Superior temporal gyrus (tissue), 1 donor: Measurements from ENCODE around the gene BMPR1A.

ENCODE experiments used
- DNase-seq: peaks from one replicate; pipeline ENCODE4 v3.0.0-alpha.2; 2016; ENCODE audit errors: extremely low spot score

The BMPR1A gene

DNA sequence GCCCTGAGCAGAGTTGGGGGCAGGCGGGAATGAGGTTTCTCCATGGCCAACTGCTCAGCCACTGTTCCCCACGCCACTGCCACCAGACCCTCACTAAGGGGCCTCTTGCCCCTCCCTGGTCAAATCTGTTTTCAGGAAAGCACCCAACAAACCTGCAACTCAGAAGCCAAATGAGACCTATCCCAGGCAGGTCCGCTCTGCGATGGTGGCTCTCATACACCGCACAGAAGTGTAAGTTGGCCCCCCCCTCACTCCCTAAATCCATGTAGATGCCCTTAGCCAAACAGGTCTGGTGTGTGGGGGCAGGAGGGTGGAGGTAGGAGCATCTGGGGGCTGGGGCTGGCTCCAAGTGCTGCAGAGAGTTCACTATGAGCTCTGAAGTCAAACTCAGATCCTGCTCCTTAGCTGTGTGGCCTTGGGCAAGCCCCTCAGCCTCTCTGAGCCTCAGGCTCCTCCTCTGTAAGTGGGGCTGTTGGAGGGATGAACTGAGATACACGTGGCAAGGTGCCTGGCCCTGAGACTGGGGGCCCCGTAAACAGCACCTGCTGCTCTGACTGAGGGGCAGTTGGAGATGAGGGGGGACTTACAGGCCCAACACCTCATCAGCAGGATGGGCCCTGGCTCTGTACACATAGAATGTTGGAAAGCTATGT lies 199.9 kb downstream of the BMPR1A start:
- no peak for DNase-seq

DNA sequence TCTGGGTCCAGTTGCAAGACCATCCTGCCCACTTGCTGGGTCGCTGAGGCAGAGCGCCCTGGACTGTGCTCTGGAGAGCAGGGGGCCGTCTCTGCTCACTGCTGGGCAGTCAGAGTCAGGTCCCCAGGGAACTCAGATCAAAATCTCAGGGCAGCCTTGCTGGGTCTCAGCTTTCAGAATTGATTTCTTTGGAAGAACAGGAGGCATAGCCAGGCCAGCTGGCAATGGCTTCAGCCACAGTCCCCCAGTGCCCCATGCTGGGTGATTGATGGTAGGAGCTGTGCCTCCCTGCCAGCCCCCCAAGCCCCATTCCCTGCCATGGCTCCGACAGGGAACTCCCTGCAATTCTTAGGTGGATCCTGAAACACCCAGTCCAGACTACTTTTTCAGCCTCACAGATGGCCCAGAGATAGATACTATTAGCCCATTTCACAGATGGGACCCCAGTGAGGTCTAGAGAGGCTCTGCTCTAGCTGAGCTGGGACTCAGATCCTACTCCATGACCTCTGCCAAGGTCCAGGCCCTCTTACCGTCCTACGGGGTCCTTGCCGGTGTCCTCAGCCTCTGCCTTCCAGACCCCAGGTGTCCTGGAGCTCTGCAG lies 200.5 kb downstream of the BMPR1A start:
- DNase-seq = no peak

DNA sequence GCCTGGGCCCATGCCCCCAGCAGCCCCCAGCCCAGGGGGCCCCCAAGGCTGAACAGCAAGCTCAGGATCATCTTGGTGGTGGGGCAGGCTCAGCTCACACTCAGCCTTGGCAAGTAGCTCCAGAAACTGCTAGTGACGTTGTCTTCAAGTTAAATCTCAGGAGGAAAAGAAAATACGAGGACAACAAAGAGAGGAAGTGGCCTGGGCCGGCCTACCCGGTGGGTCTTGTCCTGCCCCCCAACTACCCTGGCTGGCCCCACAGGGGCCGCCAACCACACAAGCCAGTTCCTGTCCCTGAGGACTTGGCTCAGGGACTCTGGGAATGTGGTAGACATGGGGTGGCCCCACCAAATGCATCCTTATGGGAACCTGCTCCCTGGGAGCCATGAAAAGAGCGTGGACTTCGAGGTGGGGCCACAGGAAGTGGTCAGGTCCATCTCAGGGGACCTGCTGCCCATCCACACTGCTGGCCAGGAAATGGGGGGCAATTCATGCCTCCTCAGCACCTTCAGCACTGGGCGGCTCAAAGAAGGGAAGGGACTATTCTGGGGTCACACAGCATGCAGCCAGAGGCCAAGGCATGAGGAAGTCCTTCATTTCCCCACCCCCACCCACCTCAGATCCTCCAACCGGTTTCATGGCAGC lies 201.2 kb downstream of the BMPR1A start, which contains the start of gene MMRN2:
Gene MMRN2, minus strand, starts transcription at position 145 of the 645 bp plus-strand sequence. Its CDS starts 74 bp downstream, at position 71.
- no peak for DNase-seq

DNA sequence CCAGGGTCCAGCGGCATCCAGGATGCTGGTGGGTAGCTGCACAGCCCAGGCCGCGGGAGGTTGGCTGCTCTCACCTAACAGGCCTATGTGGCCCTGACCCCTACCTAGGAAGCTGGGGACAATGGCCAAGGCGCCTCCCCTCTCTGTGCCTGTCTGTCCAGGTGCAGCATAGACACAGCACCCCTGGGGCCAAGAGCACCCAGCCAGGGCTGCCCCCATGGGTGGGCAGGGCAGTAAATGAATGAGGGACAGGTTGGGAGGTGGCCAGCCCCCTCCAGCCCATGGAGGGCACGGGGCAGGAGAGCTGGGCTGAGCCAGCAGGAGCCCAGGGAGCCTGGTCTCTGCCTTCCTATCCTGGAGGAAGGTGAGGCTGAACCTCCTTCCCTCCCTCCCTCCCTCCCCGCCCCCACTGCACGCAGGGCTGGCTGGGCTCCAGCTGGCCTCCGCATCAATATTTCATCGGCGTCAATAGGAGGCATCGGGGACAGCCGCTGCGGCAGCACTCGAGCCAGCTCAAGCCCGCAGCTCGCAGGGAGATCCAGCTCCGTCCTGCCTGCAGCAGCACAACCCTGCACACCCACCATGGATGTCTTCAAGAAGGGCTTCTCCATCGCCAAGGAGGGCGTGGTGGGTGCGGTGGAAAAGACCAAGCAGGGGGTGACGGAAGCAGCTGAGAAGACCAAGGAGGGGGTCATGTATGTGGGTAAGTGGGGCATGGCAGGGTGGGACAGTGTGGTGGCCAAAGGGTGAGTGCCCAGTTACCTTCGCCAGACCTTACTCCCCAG lies 201.9 kb downstream of the BMPR1A start, which contains the start of gene SNCG:
Gene SNCG, plus strand, starts transcription at position 484 of the 785 bp plus-strand sequence. Its CDS starts 99 bp downstream, at position 583.
- DNase-seq = no peak

DNA sequence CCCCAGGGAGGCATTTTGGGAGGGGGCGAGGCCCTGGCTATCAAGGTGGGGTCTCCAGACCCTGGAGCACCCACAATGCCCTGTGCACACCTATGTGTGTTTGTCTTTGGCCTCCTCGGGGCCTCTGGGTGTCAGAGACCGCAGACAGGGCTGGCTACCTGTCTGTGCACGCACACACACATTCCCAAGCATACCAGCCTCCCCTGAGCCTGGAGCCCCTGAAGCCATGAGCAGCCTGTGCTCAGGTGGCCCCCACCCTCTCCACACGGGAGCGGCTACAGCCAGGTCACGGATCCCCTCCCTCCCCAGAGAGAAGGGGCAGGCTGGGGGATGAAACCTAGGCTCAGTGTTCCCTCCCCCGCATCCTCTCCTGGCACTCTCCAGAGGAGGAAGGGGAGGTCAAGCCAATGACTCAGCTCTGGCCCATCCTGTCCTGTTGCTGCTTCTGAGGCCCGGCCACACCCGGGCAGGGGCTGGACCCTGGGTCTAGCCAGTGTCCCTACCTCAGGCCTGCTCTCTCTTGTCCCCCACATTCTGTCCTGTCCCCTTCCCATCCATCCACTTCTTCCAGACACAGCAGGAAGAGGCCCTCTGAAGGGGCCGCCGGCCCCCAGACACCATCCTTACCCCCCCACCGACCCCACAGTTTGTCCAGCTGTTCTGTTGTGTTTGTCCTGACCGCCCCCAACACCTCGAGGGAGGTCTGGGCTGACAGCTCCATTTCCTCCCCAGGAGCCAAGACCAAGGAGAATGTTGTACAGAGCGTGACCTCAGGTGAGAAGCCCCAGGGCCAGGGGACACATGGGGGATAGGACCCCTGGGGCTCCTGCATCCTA lies 202.7 kb downstream of the BMPR1A start:
- DNase-seq = no peak

DNA sequence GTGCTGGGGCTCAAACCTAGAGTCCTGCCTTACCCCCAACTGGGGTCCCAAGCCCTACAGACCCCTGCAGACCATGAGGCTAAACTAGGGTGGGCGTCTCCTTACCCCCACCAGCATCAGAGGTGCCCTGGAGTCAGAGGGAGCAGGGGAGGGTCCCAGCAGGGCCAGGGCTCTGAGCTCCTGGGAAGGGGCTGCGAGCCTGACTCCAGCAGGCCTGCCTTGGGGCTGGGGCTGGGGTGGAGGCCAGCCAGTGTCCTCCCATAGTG lies 203.3 kb downstream of the BMPR1A start:
- no peak for DNase-seq

DNA sequence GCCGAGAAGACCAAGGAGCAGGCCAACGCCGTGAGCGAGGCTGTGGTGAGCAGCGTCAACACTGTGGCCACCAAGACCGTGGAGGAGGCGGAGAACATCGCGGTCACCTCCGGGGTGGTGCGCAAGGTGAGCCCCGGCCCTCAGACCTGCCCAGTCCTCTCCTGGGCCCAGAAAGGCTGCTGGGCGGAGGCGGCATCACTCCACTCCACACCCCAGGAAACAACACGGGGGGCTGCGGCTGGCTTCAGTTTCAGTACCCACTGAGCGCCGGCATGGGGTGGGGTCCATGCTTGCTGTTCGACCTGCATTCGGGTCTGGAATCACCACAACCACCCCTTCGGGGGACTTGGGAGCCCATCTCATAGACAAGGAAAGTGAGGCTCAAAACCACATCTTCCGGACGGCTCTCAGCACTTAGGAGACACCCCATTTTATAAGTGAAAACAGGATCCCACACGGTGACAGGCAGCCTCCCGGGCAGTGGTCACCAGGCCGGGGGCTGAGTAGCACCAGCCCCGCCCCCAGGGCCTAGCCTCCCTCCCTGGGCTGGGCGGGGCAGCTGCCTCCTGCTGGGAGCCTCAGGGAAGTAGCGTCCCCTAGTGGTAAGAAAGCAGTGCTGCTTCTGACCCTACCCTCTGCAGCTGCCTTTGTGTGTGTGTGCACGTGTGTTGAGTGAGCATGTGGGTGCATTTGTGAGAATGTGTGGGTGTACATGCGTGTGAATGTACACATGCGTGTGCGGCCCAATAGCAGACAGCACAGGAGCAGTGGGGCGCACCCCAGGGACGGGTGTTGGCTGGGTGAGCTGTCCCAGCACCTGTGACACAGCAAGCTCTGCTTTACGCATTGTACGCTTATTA lies 203.8 kb downstream of the BMPR1A start:
- DNase-seq = no peak

DNA sequence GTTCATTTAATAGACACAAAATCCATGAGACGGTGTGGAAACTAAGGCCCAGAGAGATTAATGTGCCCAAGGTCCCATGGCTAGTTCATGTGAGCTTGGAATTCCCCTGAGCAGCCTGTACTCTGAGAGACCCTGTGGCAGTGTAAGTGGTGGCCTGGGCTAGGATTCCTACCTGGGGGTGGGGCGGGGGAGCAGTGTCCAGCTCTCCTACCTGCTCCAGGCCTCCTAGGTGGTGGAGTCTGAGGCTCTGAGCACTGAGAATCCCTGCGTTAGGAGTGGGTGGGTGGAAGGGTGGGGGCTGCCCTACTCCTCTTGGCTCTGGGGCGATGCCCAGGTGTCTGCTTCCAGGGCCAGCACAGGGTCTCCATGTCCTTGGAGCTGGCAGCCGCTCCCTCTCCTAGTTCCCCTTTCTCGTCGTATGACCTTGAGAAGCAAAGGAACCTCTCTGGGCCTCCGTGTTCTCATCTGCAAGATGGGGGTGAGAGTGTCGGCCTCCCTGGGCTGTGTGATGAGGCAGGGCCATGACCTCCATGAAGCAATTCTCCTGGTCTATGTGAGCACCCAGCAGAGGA lies 204.5 kb downstream of the BMPR1A start:
- no peak for DNase-seq

DNA sequence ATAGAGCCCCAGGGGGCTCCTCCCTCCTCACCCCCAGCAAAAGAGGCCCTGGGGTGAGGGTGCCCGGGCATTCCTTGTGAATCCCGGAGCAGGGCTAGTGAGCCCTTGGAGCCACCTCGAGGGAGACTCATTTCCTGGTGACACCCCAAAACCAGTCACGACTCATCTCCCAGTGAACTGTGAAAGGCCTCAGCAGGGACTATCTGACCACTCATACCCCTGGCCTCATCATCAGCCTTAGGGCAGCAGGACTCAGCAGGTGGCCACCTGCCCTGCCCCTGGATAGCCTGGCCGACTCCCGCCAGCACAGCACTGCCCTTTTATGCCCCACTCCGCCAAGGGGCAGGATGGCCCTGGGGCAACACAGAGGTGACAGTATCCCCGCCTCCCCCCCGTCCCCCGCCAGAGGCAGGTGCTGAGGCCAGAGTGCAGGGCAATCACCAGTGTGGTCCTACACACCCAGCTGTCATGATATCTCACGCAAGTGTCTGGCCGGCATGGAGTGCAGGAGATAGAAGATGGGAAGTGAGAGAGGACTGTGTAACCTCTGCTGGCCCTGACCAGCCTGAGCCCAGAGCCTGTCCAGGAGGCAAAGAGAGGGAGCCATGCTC lies 205.2 kb downstream of the BMPR1A start:
- DNase-seq = no peak

DNA sequence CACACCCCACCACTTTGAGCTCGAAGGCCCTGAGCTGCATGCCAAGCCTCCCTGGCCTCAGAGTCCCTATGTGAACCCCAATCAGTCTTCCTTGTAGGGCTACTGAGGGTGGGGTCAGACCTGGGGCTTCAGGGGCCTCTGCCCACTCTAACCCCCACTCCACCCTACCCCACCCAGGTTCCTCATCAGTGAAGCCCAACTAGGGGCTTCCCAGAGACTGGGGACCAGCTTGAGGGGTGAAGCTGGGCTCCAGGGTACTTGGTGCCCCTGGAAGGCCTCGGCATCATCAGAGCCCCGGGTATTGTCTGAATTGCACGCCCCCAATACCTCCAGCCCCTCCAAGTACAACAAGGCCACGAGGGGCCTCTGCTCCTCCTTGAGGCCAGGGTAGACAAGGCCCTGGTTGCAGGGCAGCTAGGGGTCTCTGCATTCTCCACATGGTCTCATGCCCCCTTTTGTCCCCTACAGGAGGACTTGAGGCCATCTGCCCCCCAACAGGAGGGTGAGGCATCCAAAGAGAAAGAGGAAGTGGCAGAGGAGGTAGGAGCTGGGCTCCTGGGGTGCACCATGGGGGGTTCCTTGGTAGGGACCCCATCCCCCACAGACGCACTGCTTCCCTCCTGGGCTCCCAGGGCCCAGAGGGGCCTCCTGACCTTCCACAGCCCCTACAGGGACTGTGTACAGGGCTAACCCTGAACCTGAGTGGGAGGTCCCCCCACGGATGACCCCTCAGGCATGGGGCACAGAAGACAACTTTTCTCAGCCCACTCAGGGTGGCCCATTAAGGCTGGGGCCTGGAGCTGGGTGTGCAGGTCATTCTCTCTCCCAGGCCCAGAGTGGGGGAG lies 205.9 kb downstream of the BMPR1A start:
- DNase-seq = no peak

DNA sequence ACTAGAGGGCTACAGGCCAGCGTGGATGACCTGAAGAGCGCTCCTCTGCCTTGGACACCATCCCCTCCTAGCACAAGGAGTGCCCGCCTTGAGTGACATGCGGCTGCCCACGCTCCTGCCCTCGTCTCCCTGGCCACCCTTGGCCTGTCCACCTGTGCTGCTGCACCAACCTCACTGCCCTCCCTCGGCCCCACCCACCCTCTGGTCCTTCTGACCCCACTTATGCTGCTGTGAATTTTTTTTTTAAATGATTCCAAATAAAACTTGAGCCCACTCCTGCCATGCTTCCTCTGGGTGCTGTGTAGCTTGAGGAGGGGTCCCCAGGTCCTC lies 206.5 kb downstream of the BMPR1A start:
- DNase-seq = no peak

DNA sequence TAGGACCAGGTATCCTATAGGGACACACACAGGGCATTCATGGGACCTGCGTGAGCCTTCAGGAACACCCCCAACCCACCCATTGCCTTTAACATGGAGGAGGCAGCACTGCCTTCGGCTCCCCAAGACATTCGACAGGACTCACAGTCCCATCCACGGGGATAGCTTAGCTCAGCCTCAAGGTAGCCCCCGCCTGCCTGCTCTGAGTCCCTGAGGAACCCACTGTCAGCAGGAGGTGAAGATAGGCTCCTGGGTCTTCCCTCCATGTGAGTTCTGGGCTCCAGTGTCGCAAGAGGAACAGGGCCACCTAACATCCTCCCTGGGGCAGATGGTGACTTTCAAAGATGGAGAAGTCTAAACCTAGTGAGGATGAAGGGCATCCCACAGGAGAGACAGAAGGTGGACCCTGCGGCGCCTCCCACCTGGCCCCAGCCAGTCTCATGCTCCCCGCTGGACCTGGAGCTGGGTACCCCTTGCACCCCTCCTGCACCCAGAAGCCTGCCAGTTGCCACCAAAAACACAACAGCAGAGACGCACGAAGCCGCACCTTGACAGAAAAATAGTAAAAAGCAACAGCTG lies 207.0 kb downstream of the BMPR1A start:
- DNase-seq = no peak

DNA sequence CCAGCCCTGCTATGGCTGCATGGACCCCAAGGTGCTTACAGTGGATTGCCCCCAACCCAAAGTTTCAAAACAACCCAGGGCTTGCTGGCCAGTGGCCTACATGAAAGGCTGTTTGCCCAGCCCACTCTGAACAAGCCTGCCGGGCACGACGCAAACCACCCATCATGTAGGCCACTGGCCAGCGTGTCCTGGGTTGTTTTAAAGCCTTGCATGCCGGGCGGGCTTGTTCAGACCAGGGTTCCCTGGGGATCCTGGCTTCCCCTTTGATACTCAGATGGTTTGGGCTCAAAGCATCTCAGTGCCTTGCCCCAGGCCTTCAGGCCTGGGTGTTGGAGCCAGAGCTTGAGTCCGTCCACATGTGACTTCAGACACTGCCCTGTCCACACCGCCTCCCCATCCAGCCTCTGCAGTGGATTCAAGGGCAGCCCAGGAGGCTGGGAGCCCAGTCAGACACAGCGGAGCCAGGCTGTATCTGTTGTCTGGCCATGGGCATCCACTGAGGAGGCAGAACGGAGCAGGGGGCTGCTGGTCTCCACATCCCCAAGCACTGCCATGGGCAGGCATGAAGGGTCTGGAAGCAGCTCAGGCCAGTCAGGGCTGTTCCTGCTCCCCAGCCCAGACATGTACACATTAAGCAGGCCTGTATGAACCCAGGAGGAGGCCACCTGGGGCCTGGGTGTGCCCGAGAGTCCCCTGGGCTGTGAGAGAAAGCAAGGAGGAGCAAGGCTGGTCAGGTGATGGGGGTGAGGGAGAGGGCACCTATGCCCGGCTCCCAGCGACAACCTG lies 207.8 kb downstream of the BMPR1A start:
- no peak for DNase-seq

DNA sequence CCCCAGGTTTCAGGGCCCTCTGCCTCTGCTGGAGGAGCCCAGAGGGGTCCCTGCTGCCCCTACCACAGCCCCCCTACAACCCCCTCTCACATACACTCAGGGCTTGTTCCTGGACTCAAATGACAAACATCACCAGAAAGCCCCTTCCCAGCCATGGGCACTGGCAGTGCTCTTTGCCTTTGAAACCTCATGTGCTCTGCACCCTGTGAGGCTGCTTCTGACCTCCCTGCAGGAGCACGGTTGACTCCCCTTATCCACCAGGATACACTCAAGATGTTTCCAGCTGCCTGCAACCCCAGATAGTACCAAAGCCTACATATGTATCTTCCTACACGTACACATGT lies 208.4 kb downstream of the BMPR1A start:
- DNase-seq = no peak

DNA sequence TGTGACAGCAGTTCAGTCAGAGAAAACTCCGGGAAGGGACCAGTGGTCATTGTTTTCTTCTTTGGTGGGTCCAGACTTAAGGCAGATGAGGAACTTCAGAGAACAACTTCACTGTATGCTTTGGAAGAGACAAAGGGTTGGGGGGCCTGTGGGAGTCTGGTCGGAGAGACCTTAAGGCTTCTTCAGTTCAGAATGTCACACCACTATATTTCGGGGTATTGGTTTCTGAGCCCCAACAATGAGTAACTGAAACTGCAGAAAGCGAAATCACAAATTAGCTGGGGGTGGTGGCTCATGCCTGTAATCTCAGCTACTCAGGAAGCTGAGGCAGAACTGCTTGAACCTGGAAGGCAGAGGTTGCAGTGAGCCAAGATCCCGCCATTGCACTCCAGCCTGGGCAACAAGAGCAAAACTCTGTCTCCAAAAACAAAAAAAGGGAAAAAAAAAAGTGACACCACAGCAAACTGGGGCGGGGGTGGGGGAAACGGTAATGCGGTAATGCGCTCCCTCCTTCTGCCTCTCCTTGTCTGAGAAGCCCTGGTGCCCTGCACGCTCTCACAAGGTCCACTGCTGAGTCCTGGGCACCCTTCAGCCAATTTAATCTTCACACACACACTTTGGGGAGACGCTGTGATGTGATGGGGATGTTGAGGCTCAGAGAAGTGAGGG lies 209.7 kb downstream of the BMPR1A start:
- no peak for DNase-seq

DNA sequence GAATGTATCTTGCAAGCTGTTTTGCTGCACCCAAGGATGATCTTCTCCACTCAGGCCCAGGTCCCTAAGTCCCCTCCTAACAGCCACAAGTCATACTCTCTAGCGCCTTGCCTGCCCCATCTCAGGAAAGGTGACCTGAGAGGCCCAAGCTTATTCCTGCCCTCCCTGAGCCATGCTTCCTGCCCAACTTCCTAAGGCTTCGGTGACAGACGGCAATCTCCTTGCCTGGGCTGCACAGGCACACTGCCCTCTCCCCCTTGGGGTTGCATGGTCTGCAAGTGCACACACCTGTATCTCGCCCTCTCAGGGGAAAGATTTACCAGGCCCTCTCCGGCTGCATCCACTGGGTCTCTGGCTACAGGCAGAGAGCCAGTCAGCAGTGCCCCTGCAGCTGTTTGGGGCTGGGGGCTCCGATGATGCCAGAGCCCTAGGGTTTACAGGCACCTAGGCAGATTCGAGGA lies 211.1 kb downstream of the BMPR1A start:
- DNase-seq = no peak

DNA sequence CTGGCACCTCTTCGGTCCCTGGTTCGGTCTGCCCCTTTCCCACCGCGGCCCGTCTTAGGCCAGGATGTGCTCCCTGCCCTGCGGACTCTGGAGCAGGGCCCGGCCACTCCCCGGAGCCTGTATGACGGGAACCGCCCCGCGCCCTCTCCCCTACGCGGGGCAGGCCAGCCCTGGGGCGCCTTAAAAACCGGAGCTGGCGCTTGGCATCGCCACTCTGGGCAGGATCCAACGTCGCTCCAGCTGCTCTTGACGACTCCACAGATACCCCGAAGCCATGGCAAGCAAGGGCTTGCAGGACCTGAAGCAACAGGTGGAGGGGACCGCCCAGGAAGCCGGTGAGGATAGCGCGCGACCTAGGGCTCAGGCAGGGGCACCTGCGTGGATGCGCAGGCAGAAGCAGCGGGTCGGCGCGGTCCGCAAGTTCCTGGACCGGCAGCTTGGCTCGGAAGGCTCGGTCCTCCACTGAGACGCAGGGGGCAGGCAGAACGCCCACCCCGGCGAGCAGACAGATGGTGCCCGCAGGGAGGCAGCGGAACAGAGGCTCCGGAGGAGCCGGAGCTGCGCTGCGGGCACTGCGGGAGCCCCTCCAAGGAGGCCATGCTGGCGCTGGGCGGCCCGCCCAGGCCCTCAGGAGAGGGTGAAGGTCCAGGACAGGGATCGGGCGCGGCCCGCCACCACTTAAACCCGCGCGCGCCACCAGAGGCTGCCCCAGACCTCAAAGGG lies 212.0 kb downstream of the BMPR1A start, which contains the start of gene ADIRF:
Gene ADIRF, plus strand, starts transcription at position 212 of the 723 bp plus-strand sequence. Its CDS starts 63 bp downstream, at position 275.
- DNase-seq = no peak
